ENCODE results near the gene AFF2. TPM values are rescaled to one million over a fixed set of nuclear protein-coding genes. Genes with fewer than 3 reads are reported as not detected.
"Not testable (repeated sequence)": the region's sequence is repeated elsewhere in the genome, so short reads cannot be mapped to it uniquely, and the experiment has no call there.

Gene AFF2
- total RNA-seq, 1 donor from 2014 or later = under 0.01 TPM

DNA sequence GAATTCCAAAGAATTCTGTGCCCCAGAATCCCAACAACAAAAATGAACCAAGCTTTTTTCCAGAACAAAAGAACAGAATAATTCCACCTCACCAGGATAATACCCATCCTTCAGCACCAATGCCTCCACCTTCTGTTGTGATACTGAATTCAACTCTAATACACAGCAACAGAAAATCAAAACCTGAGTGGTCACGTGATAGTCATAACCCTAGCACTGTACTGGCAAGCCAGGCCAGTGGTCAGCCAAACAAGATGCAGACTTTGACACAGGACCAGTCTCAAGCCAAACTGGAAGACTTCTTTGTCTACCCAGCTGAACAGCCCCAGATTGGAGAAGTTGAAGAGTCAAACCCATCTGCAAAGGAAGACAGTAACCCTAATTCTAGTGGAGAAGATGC lies 161.6 kb downstream of the AFF2 start:
- FAIRE-seq = no peak
- no peak for DNase-seq (ENCODE audit: low read depth)
- H3K27me3 ChIP-seq (ENCODE audit: control insufficient read depth, insufficient read depth, low read length) = no peaks in the 10 kb centered on the region
- no peaks in the 10 kb centered on the region for H3K36me3 ChIP-seq (ENCODE audit: control insufficient read depth, insufficient read depth, low read length)
- TF ChIP-seq, protein P1, sequence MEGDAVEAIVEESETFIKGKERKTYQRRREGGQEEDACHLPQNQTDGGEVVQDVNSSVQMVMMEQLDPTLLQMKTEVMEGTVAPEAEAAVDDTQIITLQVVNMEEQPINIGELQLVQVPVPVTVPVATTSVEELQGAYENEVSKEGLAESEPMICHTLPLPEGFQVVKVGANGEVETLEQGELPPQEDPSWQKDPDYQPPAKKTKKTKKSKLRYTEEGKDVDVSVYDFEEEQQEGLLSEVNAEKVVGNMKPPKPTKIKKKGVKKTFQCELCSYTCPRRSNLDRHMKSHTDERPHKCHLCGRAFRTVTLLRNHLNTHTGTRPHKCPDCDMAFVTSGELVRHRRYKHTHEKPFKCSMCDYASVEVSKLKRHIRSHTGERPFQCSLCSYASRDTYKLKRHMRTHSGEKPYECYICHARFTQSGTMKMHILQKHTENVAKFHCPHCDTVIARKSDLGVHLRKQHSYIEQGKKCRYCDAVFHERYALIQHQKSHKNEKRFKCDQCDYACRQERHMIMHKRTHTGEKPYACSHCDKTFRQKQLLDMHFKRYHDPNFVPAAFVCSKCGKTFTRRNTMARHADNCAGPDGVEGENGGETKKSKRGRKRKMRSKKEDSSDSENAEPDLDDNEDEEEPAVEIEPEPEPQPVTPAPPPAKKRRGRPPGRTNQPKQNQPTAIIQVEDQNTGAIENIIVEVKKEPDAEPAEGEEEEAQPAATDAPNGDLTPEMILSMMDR (IDR thresholded peaks at IDR 0.05; ENCODE audit: insufficient read depth, low read length, severe bottlenecking) = no peak
- H3K4me3 ChIP-seq (ENCODE audit: low read depth, low read length) = no peak overlapping the region

DNA sequence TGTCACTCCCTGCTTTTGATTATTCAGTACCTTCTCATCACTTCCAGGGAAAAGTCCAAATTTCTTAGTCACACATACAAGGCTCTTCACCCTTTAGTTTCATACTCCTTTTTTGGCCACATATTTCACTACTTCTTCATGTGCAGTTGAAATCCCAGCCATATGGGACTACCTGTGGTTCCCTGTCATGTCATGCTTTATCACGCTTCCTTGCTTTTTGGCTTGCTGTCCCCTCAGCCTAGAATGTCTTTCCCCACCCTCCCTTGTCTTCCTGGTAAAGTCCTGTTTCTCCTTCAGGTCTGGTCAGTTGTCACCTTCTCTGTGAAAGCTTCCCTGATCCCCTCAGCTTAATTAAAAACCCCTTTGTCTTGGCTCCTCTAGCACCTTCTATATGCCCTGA lies 163.8 kb downstream of the AFF2 start:
- FAIRE-seq (no peak), DNase-seq (ENCODE audit: low read depth) (no peak)
- Histone ChIP-seq H3K4me3 (ENCODE audit: low read depth, low read length) (no peak overlapping the region), H3K36me3 (ENCODE audit: control insufficient read depth, insufficient read depth, low read length) (no peaks in the 10 kb centered on the region), H3K27me3 (ENCODE audit: control insufficient read depth, insufficient read depth, low read length) (no peaks in the 10 kb centered on the region)
- TF ChIP-seq, protein P1 (IDR thresholded peaks at IDR 0.05; ENCODE audit: insufficient read depth, low read length, severe bottlenecking) = no peak

DNA sequence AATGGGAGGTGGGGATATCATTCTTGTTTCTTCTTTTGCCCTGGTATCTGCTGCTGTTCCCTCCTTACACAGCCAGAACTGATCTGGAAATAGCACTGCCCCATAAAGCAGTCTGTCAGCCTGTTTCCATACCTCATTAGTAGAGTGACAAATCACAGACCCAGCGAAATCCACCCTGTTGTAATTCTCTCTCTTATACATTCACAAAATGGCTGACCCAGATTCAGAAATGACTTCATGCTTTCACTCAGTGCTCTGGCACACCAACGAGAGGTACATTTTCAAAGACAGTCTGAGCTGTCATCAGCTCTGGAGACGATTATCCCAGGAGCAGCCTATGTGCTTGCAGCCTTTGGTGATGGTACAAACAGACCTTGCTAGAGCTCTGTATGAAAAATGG lies 164.6 kb downstream of the AFF2 start:
- no peaks in the 10 kb centered on the region for H3K27me3 ChIP-seq (ENCODE audit: control insufficient read depth, insufficient read depth, low read length)
- H3K4me3 ChIP-seq (ENCODE audit: low read depth, low read length) = no peak overlapping the region
- H3K36me3 ChIP-seq (ENCODE audit: control insufficient read depth, insufficient read depth, low read length) = no peaks in the 10 kb centered on the region
- no peak for FAIRE-seq
- DNase-seq (ENCODE audit: low read depth) = no peak
- TF ChIP-seq, protein P1 (IDR thresholded peaks at IDR 0.05; ENCODE audit: insufficient read depth, low read length, severe bottlenecking) = no peak

DNA sequence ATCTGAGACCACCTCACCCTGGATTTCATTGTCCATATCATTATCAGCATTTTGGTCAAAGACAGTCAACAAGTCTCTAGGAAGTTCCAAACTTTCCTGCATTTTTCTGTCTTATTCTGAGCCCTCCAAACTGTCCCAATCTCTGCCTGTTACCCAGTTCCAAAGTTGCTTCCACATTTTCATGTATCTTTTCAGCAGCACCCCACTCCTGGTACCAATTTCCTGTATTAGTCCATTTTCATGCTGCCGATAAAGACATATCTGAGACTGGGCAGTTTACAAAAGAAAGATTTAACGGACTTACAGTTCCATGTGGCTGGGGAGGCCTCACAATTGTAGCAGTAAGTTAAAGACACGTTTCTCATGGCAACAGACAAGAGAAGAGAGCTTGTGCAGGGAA lies 168.8 kb downstream of the AFF2 start:
- H3K36me3 ChIP-seq (ENCODE audit: control insufficient read depth, insufficient read depth, low read length); H3K4me3 ChIP-seq (ENCODE audit: low read depth, low read length); DNase-seq (ENCODE audit: low read depth); FAIRE-seq; H3K27me3 ChIP-seq (ENCODE audit: control insufficient read depth, insufficient read depth, low read length): not testable (repeated sequence)

DNA sequence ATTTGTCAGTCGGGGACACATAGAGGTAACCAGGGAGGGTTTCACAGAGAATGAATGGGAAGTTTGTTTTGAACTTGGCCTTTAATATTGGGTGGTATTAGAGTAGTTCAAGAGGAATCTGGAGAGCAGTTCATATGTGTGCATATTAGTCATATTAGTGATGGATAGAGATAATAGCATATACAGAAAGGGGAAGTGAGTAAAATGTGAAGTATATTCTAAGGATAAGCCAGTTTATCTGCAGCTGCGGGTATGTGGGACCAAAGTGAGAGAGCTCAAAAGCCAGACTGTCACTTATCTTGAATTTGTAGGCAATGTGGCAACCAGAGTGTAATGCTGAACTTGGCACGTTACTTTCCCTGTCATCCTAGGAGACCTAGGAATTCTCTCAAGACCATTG lies 169.9 kb downstream of the AFF2 start:
- no peaks in the 10 kb centered on the region for H3K27me3 ChIP-seq (ENCODE audit: control insufficient read depth, insufficient read depth, low read length)
- no peaks in the 10 kb centered on the region for H3K36me3 ChIP-seq (ENCODE audit: control insufficient read depth, insufficient read depth, low read length)
- H3K4me3 ChIP-seq (ENCODE audit: low read depth, low read length) = no peak overlapping the region
- DNase-seq (ENCODE audit: low read depth) = no peak
- FAIRE-seq = no peak
- TF ChIP-seq, protein P1 (IDR thresholded peaks at IDR 0.05; ENCODE audit: insufficient read depth, low read length, severe bottlenecking) = no peak

DNA sequence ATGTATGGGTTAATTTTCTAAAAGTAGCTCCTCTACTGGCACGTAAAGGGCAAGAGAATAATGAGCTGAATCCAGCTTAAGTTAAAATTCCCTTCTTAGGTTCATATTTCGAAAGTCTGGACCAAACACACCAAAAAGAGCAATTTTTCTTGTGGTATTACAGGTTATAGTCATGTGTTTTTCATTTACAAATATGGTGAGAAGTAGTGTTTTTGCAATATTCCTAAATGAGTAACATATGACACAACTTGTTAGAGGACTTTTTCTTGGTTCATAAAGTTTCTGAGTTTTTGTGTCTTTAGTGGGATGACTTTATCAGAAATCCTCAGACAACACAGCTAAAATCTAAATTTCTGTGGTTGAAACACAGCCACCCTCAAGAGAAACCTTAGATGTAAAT lies 172.1 kb downstream of the AFF2 start:
- DNase-seq (ENCODE audit: low read depth) = no peak
- no peak for FAIRE-seq
- no peaks in the 10 kb centered on the region for H3K36me3 ChIP-seq (ENCODE audit: control insufficient read depth, insufficient read depth, low read length)
- H3K27me3 ChIP-seq (ENCODE audit: control insufficient read depth, insufficient read depth, low read length) = no peaks in the 10 kb centered on the region
- H3K4me3 ChIP-seq (ENCODE audit: low read depth, low read length) = no peak overlapping the region
- TF ChIP-seq, protein P1 (IDR thresholded peaks at IDR 0.05; ENCODE audit: insufficient read depth, low read length, severe bottlenecking) = no peak
